NCI-H2196 (cell line): ENCODE measurements around the gene ZBED1.
"Not testable (repeated sequence)": the region's sequence is repeated elsewhere in the genome, so short reads cannot be mapped to it uniquely, and the experiment has no call there.

Experiments
- DNase-seq: peaks from one replicate; lab custom pipeline; 2025; ENCODE audit not compliant: unreplicated experiment; lab: John Stamatoyannopoulos, UW

The ZBED1 gene

DNA sequence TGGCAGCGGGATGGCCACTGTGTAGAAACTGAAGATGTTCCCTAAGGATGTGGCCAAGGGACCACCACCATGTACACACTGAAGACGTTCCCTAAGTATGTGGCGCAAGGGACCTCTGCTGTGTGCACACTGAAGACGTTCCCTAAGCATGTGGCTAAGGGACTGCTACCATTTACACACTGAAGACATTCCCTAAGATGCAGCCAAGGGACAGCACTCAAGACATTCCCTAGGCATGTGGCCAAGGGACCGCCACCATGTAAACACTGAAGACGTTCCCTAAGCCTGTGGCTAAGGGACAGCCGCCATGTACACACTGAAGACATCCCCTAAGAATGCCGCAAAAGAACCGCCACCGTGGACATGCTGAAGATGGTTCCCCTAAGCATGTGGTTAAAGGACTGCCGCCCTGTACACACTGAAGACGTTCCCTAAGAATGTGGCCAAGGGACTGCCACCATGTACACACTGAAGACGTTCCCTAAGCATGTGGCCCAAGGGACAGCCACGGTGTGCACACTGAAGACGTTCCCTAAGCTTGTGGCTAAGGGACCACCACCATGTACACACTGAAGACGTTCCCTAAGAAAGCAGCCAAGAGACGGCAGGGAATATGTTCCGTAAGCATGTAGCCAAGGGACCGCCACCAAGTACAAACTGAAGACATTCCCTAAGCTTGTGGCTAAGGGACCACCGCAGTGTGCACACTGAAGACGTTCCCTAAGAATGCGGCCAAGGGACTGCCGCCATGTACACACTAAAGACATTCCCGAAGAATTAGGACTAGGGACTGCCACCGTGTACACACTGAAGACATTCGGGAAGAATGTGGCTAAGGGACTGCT, 43.3 kb downstream of the ZBED1 start:
- DNase-seq, result no peak

DNA sequence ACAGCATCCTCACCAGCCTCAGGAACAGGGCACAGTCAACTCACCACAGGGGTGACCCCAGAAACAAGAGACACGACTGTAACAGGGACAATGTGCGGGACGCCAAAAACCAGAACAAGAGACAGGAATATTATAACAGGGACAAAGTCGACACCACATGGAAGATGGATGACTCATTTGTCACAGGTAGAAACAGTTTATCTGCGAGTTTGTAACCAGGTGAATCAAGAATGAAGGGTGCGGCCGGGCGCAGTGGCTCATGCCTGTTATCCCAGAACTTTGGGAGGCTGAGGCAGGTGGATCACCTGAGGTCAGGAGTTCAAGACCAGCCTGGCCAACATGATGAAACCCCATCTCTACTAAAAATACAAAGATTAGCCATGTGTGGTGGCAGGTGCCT, 44.7 kb downstream of the ZBED1 start:
- not testable (repeated sequence) for DNase-seq

DNA sequence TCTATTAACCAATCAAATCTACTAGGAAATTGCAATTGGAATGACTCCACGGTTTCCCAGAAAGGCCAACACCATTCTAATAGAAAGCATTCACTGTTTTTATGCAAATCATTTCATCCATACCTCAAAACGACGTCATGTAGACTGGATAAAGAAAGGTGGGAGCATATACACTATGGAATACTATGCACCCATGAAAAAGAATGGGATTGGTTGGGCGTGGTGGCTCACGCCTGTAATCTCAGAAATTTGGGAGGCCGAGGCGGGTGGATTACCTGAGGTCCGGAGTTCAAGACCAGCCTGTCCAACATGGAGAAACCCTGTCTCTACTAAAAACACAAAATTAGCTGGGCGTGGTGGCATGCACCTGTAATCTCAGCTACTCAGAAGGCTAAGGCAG, 46.2 kb downstream of the ZBED1 start:
- DNase-seq, result not testable (repeated sequence)

DNA sequence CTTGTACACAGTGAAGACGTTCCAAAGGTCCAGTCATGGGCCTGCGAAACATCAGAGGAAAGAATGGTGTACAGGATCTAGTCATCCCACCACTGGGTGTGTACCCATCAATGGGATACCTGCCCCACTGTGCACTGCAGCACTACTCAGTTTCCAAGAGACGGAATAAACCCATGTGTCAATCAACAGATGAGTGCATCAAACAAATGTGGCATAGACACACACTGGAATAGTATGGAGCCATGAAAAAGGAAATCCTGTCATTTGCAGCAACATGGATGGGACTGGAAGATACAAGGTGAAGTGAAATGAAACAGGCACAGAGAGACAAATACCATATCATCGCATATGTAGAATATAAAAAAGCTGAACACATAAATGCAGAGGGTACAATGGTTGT, 48.0 kb downstream of the ZBED1 start:
- DNase-seq, result no peak

DNA sequence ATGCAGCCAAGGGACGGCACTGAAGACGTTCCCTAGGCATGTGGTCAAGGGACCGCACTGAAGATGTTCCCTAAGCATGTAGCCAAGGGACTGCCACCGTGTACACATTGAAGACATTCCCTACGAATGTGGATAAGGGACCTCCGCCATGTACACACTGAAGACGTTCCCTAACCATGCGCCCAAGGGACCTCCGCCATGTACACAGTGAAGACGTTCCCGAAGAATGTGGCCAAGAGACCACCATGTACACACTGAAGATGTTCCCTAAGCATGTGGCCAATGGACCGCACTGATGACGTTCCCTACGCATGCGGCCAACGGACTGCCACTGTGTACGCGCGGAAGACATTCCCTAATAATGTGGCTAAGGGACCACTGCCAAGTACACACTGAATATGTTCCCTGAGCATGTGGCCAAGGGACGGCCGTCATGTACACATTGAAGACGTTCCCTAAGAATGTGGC, 48.4 kb downstream of the ZBED1 start:
- DNase-seq, result no peak

DNA sequence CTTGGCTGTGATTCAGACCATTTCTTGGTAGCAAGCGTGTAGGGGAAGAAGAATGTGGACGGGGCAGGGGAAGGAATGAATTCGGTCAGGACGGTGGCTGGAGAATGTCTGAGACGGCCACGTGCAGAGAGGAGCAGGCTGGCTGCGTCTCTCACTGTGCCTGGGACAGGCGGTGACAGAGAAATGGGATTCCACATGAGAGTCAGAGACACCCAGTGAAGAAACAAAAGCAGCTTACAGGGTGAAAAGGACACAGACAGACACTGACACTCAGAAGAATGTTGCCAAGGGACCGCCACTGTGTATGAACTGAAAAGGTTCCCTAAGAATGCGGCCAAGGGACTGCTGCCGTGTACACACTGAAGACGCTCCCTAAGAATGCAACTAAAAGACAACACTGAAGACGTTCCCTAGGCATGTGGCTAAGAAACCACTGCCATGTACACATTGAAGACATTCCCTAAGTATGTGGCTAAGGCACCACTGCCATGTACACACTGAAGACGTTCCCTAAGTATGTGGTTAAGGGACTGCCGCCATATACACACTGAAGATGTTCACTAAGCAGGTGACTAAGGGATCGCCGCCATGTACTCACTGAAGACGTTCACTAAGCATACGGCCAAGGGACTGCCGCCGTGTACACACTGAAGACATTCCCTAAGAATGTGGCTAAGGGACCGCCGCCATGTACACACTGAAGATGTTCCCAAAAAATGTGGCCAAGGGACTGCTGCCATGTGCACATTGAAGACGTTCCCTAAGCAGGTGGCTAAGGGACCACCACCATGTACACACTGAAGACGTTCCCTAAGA, 49.1 kb downstream of the ZBED1 start:
- no peak for DNase-seq

DNA sequence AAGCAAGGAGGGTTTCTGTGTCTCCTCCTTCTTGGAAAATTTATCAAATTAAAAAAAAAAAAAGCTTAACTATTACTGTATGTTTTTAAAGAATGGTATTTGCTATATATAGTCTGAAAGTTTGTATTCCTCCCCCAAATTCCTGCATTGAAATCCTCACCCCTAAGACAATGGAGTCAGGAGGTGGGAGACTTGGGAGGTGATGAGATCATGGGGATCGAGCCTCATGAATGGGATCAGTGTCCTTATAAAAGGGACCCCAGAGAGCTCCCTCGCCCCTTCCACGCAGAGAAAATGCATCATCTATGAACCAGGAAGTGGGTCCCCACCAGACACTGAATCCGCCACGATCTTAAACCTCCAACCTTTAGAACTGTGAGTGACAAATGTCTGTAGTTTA, 50.1 kb downstream of the ZBED1 start:
- no peak for DNase-seq

DNA sequence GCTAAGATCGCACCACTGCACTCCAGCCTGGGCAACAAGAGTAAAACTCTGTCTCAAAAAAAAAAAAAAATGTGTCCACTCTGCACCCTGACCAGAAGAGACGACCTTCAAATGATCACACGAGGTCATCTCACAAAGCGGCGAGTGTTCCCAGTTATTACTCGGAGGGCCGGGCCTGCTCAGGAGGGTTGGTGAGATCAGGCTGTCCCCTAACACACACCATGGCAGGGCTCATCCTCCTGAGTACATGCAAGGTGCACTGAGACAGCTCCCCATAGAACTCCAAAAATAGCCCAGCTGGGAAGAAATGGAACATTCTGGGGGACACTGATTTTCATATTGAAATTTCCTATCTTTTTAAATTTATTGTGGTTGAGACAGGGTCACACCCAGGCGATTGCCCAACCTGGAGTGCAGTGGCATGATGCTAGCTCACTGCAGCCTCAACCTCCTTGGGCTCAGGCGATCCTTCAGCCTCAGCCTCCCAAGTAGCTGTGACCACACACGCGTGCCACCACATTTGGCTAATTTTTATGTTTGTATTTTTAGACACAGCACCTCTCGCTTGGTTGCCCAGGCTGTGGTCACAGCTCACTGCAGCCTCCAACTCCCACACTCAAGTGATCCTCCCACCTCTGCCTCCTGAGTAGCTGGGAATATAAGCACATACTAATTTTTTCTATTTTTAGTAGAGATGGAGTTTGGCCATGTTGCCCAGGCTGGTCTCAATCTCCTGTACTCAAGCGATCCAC, 51.5 kb downstream of the ZBED1 start:
- no peak for DNase-seq

DNA sequence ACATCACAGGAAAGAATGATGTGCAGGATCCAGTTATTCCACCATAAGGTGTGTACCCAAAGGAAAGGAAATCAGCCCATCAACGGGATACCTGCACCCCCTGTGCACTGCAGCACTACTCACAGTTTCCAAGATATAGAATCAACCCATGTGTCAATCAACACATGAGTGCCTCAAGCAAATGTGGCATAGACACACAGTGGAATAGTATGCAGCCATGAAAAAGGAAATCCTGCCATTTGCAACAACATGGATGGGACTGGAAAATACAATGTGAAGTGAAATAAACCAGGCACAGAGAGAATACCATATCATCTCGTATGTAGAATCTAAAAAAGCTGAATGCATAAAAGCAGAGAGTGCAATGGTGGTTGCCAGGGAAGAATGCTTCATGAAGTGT, 53.3 kb downstream of the ZBED1 start:
- DNase-seq, result no peak

DNA sequence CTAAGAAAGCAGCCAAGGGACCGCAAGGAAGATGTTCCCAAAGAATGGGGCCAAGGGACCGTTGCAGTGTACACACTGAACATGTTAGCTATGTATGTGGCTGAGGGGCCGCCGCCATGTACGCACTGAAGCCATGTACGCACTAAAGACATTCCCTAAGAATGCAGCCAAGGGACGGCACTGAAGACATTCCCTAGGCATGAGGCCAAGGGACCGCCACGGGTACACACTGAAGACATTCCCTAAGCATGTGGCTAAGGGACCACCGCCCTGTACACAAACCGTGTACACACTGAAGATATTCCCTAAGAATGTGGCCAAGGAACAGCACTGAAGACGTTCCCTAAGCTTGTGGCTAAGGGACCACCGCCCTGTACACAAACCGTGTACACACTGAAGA, 54.0 kb downstream of the ZBED1 start:
- no peak for DNase-seq

DNA sequence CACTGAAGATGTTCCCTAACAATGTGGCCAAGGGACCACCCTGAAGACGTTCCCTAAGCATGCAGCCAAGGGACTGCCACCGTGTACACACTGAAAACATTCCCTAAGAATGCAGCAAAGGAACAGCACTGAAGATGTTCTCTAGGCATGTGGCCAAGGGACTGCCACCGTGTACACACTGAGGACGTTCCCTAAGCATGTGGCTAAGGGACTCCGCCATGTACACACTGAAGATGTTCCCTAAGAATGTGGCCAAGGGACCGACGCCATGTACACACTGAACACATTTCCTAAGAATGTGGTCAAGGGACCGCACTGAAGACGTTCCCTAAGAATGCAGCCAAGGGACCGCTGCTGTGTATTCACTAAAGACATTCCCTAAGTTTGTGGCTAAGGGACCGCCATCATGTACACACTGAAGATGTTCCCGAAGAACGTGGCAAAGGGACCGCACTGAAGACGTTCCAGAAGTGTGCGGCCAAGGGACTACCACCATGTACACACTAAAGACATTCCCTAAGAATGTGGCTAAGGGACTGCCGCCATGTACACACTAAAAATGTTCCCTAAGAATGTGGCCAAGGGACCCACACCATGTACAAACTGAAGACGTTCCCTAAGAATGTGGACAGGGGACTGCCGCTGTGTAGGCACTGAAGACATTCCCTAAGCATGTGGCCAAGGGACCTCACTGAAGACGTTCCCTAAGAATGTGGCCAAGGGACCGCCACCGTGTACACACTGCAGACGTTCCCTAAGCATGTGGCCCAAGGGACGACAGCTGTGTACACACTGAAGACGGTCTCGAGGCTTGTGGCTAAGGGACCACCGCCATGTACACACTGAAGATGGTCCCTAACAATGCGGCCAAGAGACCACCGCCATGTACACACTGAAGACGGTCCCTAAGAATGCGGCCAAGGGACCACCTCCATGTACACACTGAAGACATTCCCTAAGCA, 54.8 kb downstream of the ZBED1 start:
- no peak for DNase-seq

DNA sequence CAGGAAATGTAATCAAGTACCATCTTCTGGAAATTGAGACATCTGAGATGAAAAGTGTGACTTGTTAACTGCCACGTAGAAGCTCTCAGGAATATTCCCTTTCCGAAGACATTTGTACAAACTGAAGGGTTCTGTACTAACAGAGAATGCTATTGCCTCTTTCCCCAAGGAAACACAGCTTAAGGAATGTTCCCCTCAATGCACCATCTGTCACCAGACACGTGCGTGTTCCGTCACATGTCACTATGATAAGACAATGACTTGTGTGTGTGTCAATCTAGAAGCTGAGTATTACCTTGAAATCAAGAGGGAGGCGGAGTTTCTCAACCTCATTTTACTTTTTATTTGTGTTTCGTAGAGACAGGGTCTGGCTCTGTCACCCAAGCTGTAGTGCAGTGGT, 58.1 kb downstream of the ZBED1 start:
- no peak for DNase-seq

DNA sequence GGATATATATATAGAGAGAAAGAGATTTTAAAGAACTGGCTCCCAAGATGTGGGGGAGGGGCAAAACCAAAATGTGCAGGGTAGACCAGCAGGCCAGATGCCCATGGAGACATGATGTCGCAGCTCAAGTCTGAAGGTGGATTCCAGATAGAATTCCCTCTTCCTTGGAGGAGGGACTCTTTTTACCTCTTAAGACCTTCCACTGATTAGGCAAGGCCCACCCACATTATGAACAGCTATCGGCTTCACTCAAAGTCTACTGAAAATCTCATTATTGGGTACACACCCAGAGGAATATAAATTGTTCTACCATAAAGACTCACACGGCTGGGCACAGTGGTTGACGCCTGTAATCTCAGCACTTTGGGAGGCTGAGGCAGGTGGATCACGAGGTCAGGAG, 59.3 kb downstream of the ZBED1 start:
- DNase-seq, result no peak

DNA sequence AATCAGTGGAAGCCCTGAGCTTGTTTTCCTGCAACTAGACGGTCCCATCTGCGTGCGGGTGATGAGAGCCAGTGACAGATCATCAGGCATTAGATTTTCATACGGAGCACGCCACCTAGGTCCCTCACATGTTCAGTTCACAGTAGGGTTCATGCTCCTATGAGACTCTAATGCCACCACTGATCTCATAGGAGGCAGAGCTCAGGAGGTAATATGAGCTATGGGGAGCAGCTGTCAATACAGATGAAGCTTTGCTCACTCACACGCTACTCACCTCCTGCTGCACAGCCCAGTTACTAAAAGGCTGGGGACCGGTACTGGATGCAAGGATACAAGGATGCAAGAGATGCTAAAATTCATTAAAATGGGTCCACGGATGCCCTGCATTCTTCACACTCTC, 61.2 kb downstream of the ZBED1 start:
- no peak for DNase-seq
